H1 (cell line): ENCODE measurements around the gene ZNF691.

Experiments used
- BCL11A ChIP-seq, 2 experiments: IDR thresholded peaks; one replicate each; pipeline ENCODE4 v1.6.1; 2011; ENCODE audit warnings: low read depth in 2 of 2, low read length in 2 of 2, mild to moderate bottlenecking in 2 of 2
- BRCA1 ChIP-seq: IDR thresholded peaks from 2 replicates; pipeline ENCODE4 v1.6.1; 2012; ENCODE audit warnings: low read depth, low read length, improper control_type of control experiment
- CHD2 ChIP-seq: IDR thresholded peaks from 2 replicates; pipeline ENCODE4 v1.6.1; 2012; ENCODE audit warnings: low read length, improper control_type of control experiment
- CTBP2 ChIP-seq: IDR thresholded peaks from 2 replicates; pipeline ENCODE4 v1.7.0; 2011; ENCODE audit warnings: borderline replicate concordance, mild to moderate bottlenecking, moderate library complexity, mixed read lengths, low read length; ENCODE audit not compliant: insufficient read depth, insufficient read length
- CTCF ChIP-seq, 3 experiments: IDR thresholded peaks; 1 replicate in 2 of 3; 2 replicates in 1 of 3; pipeline versions ENCODE4 v1.5.1 to v1.6.1; 2011; ENCODE audit warnings: low read length in 3 of 3, mild to moderate bottlenecking in 3 of 3, inconsistent platforms in 2 of 3, low read depth in 1 of 3, moderate library complexity in 1 of 3; ENCODE audit not compliant: insufficient read depth in 1 of 3; ENCODE audit errors: control extremely low read depth in 1 of 3
- EP300 ChIP-seq, 2 experiments: IDR thresholded peaks; 1 replicate in 1 of 2; 2 replicates in 1 of 2; pipeline ENCODE4 v1.6.1; 2011 to 2012; ENCODE audit warnings: low read depth in 2 of 2, low read length in 2 of 2, mild to moderate bottlenecking in 2 of 2, borderline replicate concordance in 1 of 2, inconsistent platforms in 1 of 2, moderate library complexity in 1 of 2
- EZH2 ChIP-seq: fragments of 200-600 bp; sonication (generic); IDR thresholded peaks from 2 replicates; pipeline ENCODE4 v1.7.1; 2012; ENCODE audit warnings: low read depth, mild to moderate bottlenecking, moderate library complexity, low read length, inconsistent platforms; ENCODE audit not compliant: severe bottlenecking
- JUND ChIP-seq: IDR thresholded peaks from 2 replicates; pipeline ENCODE4 v1.6.1; 2011; ENCODE audit warnings: mild to moderate bottlenecking, improper control_type of control experiment, low read length
- POLR2A ChIP-seq, 2 experiments: IDR thresholded peaks; 1 replicate in 1 of 2; 2 replicates in 1 of 2; pipeline ENCODE4 v1.6.1; 2011; ENCODE audit warnings: low read depth in 2 of 2, low read length in 2 of 2, mild to moderate bottlenecking in 2 of 2; ENCODE audit errors: control extremely low read depth in 1 of 2
- SP2 ChIP-seq: IDR thresholded peaks from 2 replicates; pipeline ENCODE4 v1.6.1; 2012; ENCODE audit warnings: mild to moderate bottlenecking, low read length, inconsistent platforms
- SRF ChIP-seq: IDR thresholded peaks from 2 replicates; pipeline ENCODE4 v1.6.1; 2011; ENCODE audit warnings: mild to moderate bottlenecking, low read depth, low read length, moderate library complexity
- TCF12 ChIP-seq: IDR thresholded peaks from 2 replicates; pipeline ENCODE4 v1.6.1; 2011; ENCODE audit warnings: low read depth, mild to moderate bottlenecking, low read length
- ZNF274 ChIP-seq: IDR thresholded peaks from 2 replicates; pipeline ENCODE4 v1.7.0; 2012; ENCODE audit warnings: low read length, borderline replicate concordance; ENCODE audit errors: extremely low read depth

- TF ChIP-seq CTBP2 (no peak), JUND (no peak), SP2 (no peak), CTCF (IDR thresholded peaks at IDR 0.05; ENCODE audit: control extremely low read depth in 1 of 3, insufficient read depth in 1 of 3, low read depth in 1 of 3, low read length in 3 of 3) (no peak), EZH2 (no peak), EP300 (IDR thresholded peaks at IDR 0.05; ENCODE audit: borderline replicate concordance in 1 of 2, low read depth in 2 of 2, low read length in 2 of 2) (no peak), POLR2A (IDR thresholded peaks at IDR 0.05; ENCODE audit: control extremely low read depth in 1 of 2, low read depth in 2 of 2, low read length in 2 of 2) (no peak), BRCA1 (no peak), SRF (no peak), CHD2 (no peak), ZNF274 (no peak), TCF12 (no peak), BCL11A (IDR thresholded peaks at IDR 0.05; ENCODE audit: low read depth in 2 of 2, low read length in 2 of 2) (no peak)
Observed at GRCh38 chr1:42847721-42848460, 1.5 kb downstream of the ZNF691 start.
